Left lung (tissue), 10 donors: ENCODE results near the gene SLX4IP. TPM values are rescaled to one million over a fixed set of nuclear protein-coding genes. Genes with fewer than 3 reads are reported as not detected.

Experiments used
- ATAC-seq: fragments of 200-7000 bp; cut with Tn5 transposase; one replicate; pipeline ENCODE4 v1.9.1; 2020; ENCODE audit warnings: moderate library complexity
- DNase-seq, 4 donors: peaks; one replicate each; pipeline ENCODE4 v3.0.0-alpha.2; 2013 to 2020
- H3K27ac ChIP-seq, 2 donors: fragments of 200-600 bp; sonication (generic) in 1 of 2; one replicate each; pipeline versions ENCODE4 v1.5.0 to v1.8.0; 2020 to 2021
- H3K27me3 ChIP-seq, 2 donors: fragments of 200-600 bp; sonication (generic) in 1 of 2; one replicate each; pipeline versions ENCODE4 v1.5.0 to v1.8.0; 2020 to 2021
- H3K36me3 ChIP-seq, 2 donors: fragments of 200-600 bp; sonication (generic) in 1 of 2; one replicate each; pipeline versions ENCODE4 v1.5.0 to v1.8.0; 2020 to 2021
- H3K4me1 ChIP-seq, 2 donors: fragments of 200-600 bp; one replicate each; pipeline ENCODE4 v1.8.0; 2021
- H3K4me3 ChIP-seq, 2 donors: fragments of 200-600 bp; sonication (generic) in 1 of 2; one replicate each; pipeline versions ENCODE4 v1.5.0 to v1.8.0; 2020 to 2021; ENCODE audit warnings: mild to moderate bottlenecking in 1 of 2
- H3K9me3 ChIP-seq, 2 donors: fragments of 200-600 bp; sonication (generic) in 1 of 2; one replicate each; pipeline versions ENCODE4 v1.5.0 to v1.8.0; 2020 to 2021
- CTCF ChIP-seq, 2 donors: fragments of 200-600 bp; sonication (generic) in 1 of 2; IDR thresholded peaks; one replicate each; pipeline versions ENCODE4 v1.5.0 to v1.8.0; 2021; ENCODE audit warnings: antibody characterized with exemption in 2 of 2
- intact Hi-C, 2 donors: fragments of 100-400 bp; cut with DNase I; formaldehyde crosslinking; loops; one replicate each; pipeline versions ENCODE4 v1.11.2 to v1.14.2; 2022
- polyA plus RNA-seq, 6 donors: library from polyadenylated mRNA; unstranded; fragments of 120-200 nt; gene quantifications; one replicate each; pipeline ENCODE4 v1.2.1, GENCODE V29; 2013; ENCODE audit not compliant: insufficient read length in 6 of 6
- total RNA-seq, 2 donors: library from RNA; stranded (reverse); fragmentation: NEBNext Ultra II Directional; extraction: Animal tissue kit (Norgen Biotek cat#: 25700); gene quantifications; one replicate each; pipeline ENCODE4 v1.2.1, GENCODE V29; 2021
- donor health status: DM: no; HTN: yes; CAD: no.
- donor health status: DM: no; HTN: no; CAD: no.

SLX4IP gene
- total and polyA plus RNA-seq, 8 donors: 6.0 to 12.3 (median 10.3) TPM

GRCh38 chr20:10540636-10541493 is 105.8 kb downstream of the SLX4IP start:
- no peak for TF ChIP-seq CTCF (IDR thresholded peaks at IDR 0.05)
- intact Hi-C loops: loop anchor here in 1 of 2 donors (10.0 kb wide), 1 partner anchor 734 kb away; no protein-coding TSS in a partner anchor
- ATAC-seq (peak; percentile 65), DNase-seq (no peak)
- Histone ChIP-seq H3K27ac (peak overlapping the region; percentile 41 to 59), H3K9me3 (no peaks in the 10 kb centered on the region), H3K27me3 (no peaks in the 10 kb centered on the region), H3K4me1 (peaks cover 4 to 21% of the 10 kb centered on the region in 2 donors), H3K4me3 (no peak overlapping the region), H3K36me3 (no peaks in the 10 kb centered on the region)

- H3K4me3 ChIP-seq: no peak overlapping the region
- no peak for TF ChIP-seq CTCF (IDR thresholded peaks at IDR 0.05)
- H3K4me1 ChIP-seq: peaks cover 4 to 21% of the 10 kb centered on the region in 2 donors
- intact Hi-C loops: loop anchor here in 1 of 2 donors (10.0 kb wide), 1 partner anchor 733 kb away; no protein-coding TSS in a partner anchor
- no peaks in the 10 kb centered on the region for H3K27me3 ChIP-seq
- H3K27ac ChIP-seq: peak overlapping the region in 1 of 2 donors; percentile 59
- no peak for ATAC-seq
- H3K9me3 ChIP-seq: no peaks in the 10 kb centered on the region
- no peaks in the 10 kb centered on the region for H3K36me3 ChIP-seq
- no peak for DNase-seq
Observed at GRCh38 chr20:10541668-10542411, 106.7 kb downstream of the SLX4IP start.

GRCh38 chr20:10542442-10542841 is 107.3 kb downstream of the SLX4IP start:
- no peaks in the 10 kb centered on the region for H3K36me3 ChIP-seq
- peaks cover 4 to 21% of the 10 kb centered on the region in 2 donors for H3K4me1 ChIP-seq
- DNase-seq (no peak), ATAC-seq (no peak)
- no peaks in the 10 kb centered on the region for H3K27me3 ChIP-seq
- no peak for TF ChIP-seq CTCF (IDR thresholded peaks at IDR 0.05)
- intact Hi-C loops: loop anchor here in 1 of 2 donors (10.0 kb wide), 1 partner anchor 732 kb away; no protein-coding TSS in a partner anchor
- H3K9me3 ChIP-seq: no peaks in the 10 kb centered on the region
- no peak overlapping the region for H3K4me3 ChIP-seq
- H3K27ac ChIP-seq: no peak overlapping the region

- Histone ChIP-seq H3K4me3 (no peak overlapping the region), H3K4me1 (peaks cover 4 to 21% of the 10 kb centered on the region in 2 donors), H3K27me3 (no peaks in the 10 kb centered on the region), H3K27ac (no peak overlapping the region), H3K9me3 (no peaks in the 10 kb centered on the region), H3K36me3 (no peaks in the 10 kb centered on the region)
- TF ChIP-seq CTCF (IDR thresholded peaks at IDR 0.05): no peak
- DNase-seq: no peak
- intact Hi-C loops: loop anchor here in 1 of 2 donors (10.0 kb wide), 1 partner anchor 731 kb away; no protein-coding TSS in a partner anchor
- ATAC-seq: no peak
Observed at GRCh38 chr20:10543480-10543879, 108.4 kb downstream of the SLX4IP start.
